ENCODE results near the gene IL9.

IL9 gene

GRCh38 chr5:135886136-135886535 lies 9.5 kb downstream of the IL9 start:
- H3K4me3 ChIP-seq (ENCODE audit: low read depth, low read length) = no peak overlapping the region
- no peak for DNase-seq (ENCODE audit: low read depth)
- TF ChIP-seq CTCF (conservative IDR thresholded peaks at IDR 0.05; ENCODE audit: low read depth, low read length) = no peak

- TF ChIP-seq CTCF (conservative IDR thresholded peaks at IDR 0.05; ENCODE audit: low read depth, low read length) = no peak
- H3K4me3 ChIP-seq (ENCODE audit: low read depth, low read length) = no peak overlapping the region
- no peak for DNase-seq (ENCODE audit: low read depth)
Measured at GRCh38 chr5:135885031-135885430, 10.6 kb downstream of the IL9 start.

- TF ChIP-seq CTCF (conservative IDR thresholded peaks at IDR 0.05; ENCODE audit: low read depth, low read length) = peak; percentile 36
- no peak overlapping the region for H3K4me3 ChIP-seq (ENCODE audit: low read depth, low read length)
- DNase-seq (ENCODE audit: low read depth) = no peak
Measured at GRCh38 chr5:135883441-135883840, 12.2 kb downstream of the IL9 start.

- no peak overlapping the region for H3K4me3 ChIP-seq (ENCODE audit: low read depth, low read length)
- no peak for DNase-seq (ENCODE audit: low read depth)
- TF ChIP-seq CTCF (conservative IDR thresholded peaks at IDR 0.05; ENCODE audit: low read depth, low read length) = no peak
Measured at GRCh38 chr5:135883026-135883425, 12.6 kb downstream of the IL9 start.

- no peak overlapping the region for H3K4me3 ChIP-seq (ENCODE audit: low read depth, low read length)
- TF ChIP-seq CTCF (conservative IDR thresholded peaks at IDR 0.05; ENCODE audit: low read depth, low read length) = no peak
- no peak for DNase-seq (ENCODE audit: low read depth)
Measured at GRCh38 chr5:135881819-135882218, 13.8 kb downstream of the IL9 start.

- no peak for DNase-seq (ENCODE audit: low read depth)
- no peak for TF ChIP-seq CTCF (conservative IDR thresholded peaks at IDR 0.05; ENCODE audit: low read depth, low read length)
Measured at GRCh38 chr5:135881244-135881643, 14.4 kb downstream of the IL9 start.

GRCh38 chr5:135880801-135881200 lies 14.8 kb downstream of the IL9 start:
- no peak overlapping the region for H3K4me3 ChIP-seq (ENCODE audit: low read depth, low read length)
- DNase-seq (ENCODE audit: low read depth) = no peak
- no peak for TF ChIP-seq CTCF (conservative IDR thresholded peaks at IDR 0.05; ENCODE audit: low read depth, low read length)

More at GRCh38 chr5:135881244-135881643, 14.4 kb downstream of the IL9 start:
- no peak overlapping the region for H3K4me3 ChIP-seq (ENCODE audit: low read depth, low read length)

All from choroid plexus epithelial cell (primary cell).